GM23338 (cell line): ENCODE results near the gene CACNA2D3. TPM values are rescaled to one million over a fixed set of nuclear protein-coding genes. Genes with fewer than 3 reads are reported as not detected.

ENCODE experiments used
- ATAC-seq: fragments of 200-7000 bp; cut with Tn5 transposase; 3 replicates; pipeline ENCODE4 v1.9.1; 2020
- DNase-seq: peaks from one replicate; pipeline ENCODE4 v3.0.0-alpha.2; 2015; ENCODE audit warnings: low spot score
- H2AFZ ChIP-seq: fragments of 200-600 bp; sonication (generic); 2 replicates; pipeline ENCODE4 v1.8.0; 2016; ENCODE audit warnings: antibody characterized with exemption, mild to moderate bottlenecking, moderate library complexity
- H3F3A ChIP-seq: fragments of 200-600 bp; sonication (generic); replicated peaks from 2 replicates; pipeline ENCODE4 v1.8.0; 2017; ENCODE audit warnings: antibody characterized with exemption, mixed run types, low read depth
- H3K27ac ChIP-seq: fragments of 200-600 bp; sonication (generic); 2 replicates; pipeline ENCODE4 v1.6.1; 2016; ENCODE audit warnings: low read depth
- H3K27me3 ChIP-seq: fragments of 200-600 bp; sonication (generic); 2 replicates; pipeline ENCODE4 v1.8.0; 2016; ENCODE audit warnings: mild to moderate bottlenecking, mixed run types, moderate library complexity; ENCODE audit not compliant: insufficient read depth
- H3K36me3 ChIP-seq: fragments of 200-600 bp; sonication (generic); 2 replicates; pipeline ENCODE4 v1.8.0; 2016; ENCODE audit warnings: mild to moderate bottlenecking; ENCODE audit not compliant: insufficient read depth
- H3K4me1 ChIP-seq: fragments of 200-600 bp; sonication (generic); 2 replicates; pipeline ENCODE4 v1.8.0; 2016; ENCODE audit warnings: mild to moderate bottlenecking, moderate library complexity; ENCODE audit not compliant: insufficient read depth
- H3K4me2 ChIP-seq: fragments of 200-600 bp; sonication (generic); 2 replicates; pipeline ENCODE4 v1.7.1; 2017; ENCODE audit warnings: mixed run types
- H3K4me3 ChIP-seq: fragments of 200-600 bp; sonication (generic); 2 replicates; pipeline ENCODE4 v1.6.1; 2016; ENCODE audit warnings: mixed run types
- H3K79me2 ChIP-seq: fragments of 200-600 bp; sonication (generic); replicated peaks from 2 replicates; pipeline ENCODE4 v1.8.0; 2017; ENCODE audit warnings: mild to moderate bottlenecking; ENCODE audit not compliant: insufficient read depth
- H3K9me2 ChIP-seq: fragments of 200-600 bp; sonication (generic); 2 replicates; pipeline ENCODE4 v1.8.0; 2017; ENCODE audit not compliant: insufficient read depth
- H4K20me1 ChIP-seq: fragments of 200-600 bp; sonication (generic); replicated peaks from 2 replicates; pipeline ENCODE4 v1.8.0; 2017; ENCODE audit warnings: mild to moderate bottlenecking; ENCODE audit not compliant: insufficient read depth
- H3K27ac Mint-ChIP-seq: 2 replicates; pipeline ENCODE4 v1.8.0; 2020; ENCODE audit warnings: inconsistent platforms, mild to moderate bottlenecking, moderate library complexity, mixed read lengths
- H3K27me3 Mint-ChIP-seq: 3 replicates; pipeline ENCODE4 v1.8.0; 2022; ENCODE audit warnings: low read depth, mild to moderate bottlenecking, moderate library complexity, mixed read lengths, inconsistent platforms; ENCODE audit not compliant: insufficient read depth, poor library complexity
- H3K36me3 Mint-ChIP-seq: 3 replicates; pipeline ENCODE4 v1.8.0; 2021; ENCODE audit warnings: low read depth, mild to moderate bottlenecking, inconsistent platforms, moderate library complexity, mixed read lengths
- H3K4me1 Mint-ChIP-seq: 3 replicates; pipeline ENCODE4 v1.8.0; 2020; ENCODE audit warnings: mild to moderate bottlenecking, inconsistent platforms, mixed read lengths
- H3K4me3 Mint-ChIP-seq: 3 replicates; pipeline ENCODE4 v1.8.0; 2021; ENCODE audit warnings: moderate library complexity, mild to moderate bottlenecking, inconsistent platforms, mixed read lengths
- H3K9me3 Mint-ChIP-seq: 3 replicates; pipeline ENCODE4 v1.8.0; 2020; ENCODE audit warnings: moderate library complexity, mild to moderate bottlenecking, inconsistent platforms, mixed read lengths
- CTCF ChIP-seq, 2 experiments: fragments of 200-600 bp in 1 of 2; sonication (generic) in 1 of 2; conservative IDR thresholded peaks; 2 replicates each; pipeline versions ENCODE4 v1.5.1 to v1.6.1; 2016 to 2017; ENCODE audit warnings: antibody characterized with exemption in 2 of 2, low read depth in 2 of 2, mild to moderate bottlenecking in 2 of 2, moderate library complexity in 1 of 2
- EZH2 ChIP-seq: fragments of 200-600 bp; sonication (generic); IDR thresholded peaks from one replicate; pipeline ENCODE4 v1.8.0; 2017; ENCODE audit warnings: antibody characterized with exemption, mild to moderate bottlenecking, low read depth; ENCODE audit not compliant: unreplicated experiment
- EZH2phosphoT487 ChIP-seq: fragments of 200-600 bp; sonication (generic); IDR thresholded peaks from one replicate; pipeline ENCODE4 v1.8.1; 2018; ENCODE audit warnings: antibody characterized with exemption; ENCODE audit not compliant: unreplicated experiment
- NANOG ChIP-seq: IDR thresholded peaks from 2 replicates; pipeline ENCODE4 v1.6.1; 2016; ENCODE audit warnings: antibody characterized with exemption, borderline replicate concordance
- STAT1 ChIP-seq: IDR thresholded peaks from one replicate; pipeline ENCODE4 v1.6.1; 2016; ENCODE audit warnings: antibody characterized with exemption; ENCODE audit not compliant: unreplicated experiment
- ZNF114 ChIP-seq: fragments of 250-450 bp; sonication (Bioruptor Pico); IDR thresholded peaks from 2 replicates; pipeline ENCODE4 v1.5.0; 2020; ENCODE audit warnings: mild to moderate bottlenecking, moderate library complexity
- ZNF462 ChIP-seq: fragments of 250-450 bp; sonication (Bioruptor Pico); IDR thresholded peaks from 2 replicates; pipeline ENCODE4 v1.5.0; 2020; ENCODE audit warnings: mild to moderate bottlenecking, moderate library complexity
- polyA plus RNA-seq: library from polyadenylated mRNA; unstranded; fragments of >200 nt; fragmentation: Nextera tagmentation; extraction: Ambion mirVana; gene quantifications from 2 replicates; pipeline ENCODE4 v1.2.1, GENCODE V29; 2016
- total RNA-seq: library from RNA; depleted of rRNA; stranded (reverse); fragments of >200 nt; shearing (Covaris generic); gene quantifications from 2 replicates; pipeline ENCODE4 v1.2.3, GENCODE V29; 2014

CACNA2D3 gene
- total and polyA plus RNA-seq, 2 experiments from 2014 or later = 2.2 to 2.3 TPM

- no peak for TF ChIP-seq ZNF462 (CRISPR knock-in tag)
- no peak for TF ChIP-seq EZH2
These were observed 371.9 kb downstream of the CACNA2D3 start (continued) for GRCh38 chr3:54494209-54494608.

- DNase-seq (no peak), ATAC-seq (no peak)
- Mint-ChIP-seq H3K27ac (no peak overlapping the region), H3K4me1 (no peaks in the 10 kb centered on the region), H3K27me3 (peaks cover 6% of the 10 kb centered on the region), H3K4me3 (no peak overlapping the region), H3K9me3 (no peaks in the 10 kb centered on the region; the same call in 2 of the 3 replicates), H3K36me3 (no peaks in the 10 kb centered on the region)
- no peaks in the 10 kb centered on the region for H3F3A ChIP-seq
- H3K27me3 ChIP-seq = no peaks in the 10 kb centered on the region
- no peak overlapping the region for H3K4me3 ChIP-seq
- no peak overlapping the region for H3K4me2 ChIP-seq
- no peak overlapping the region for H2AFZ ChIP-seq
- no peaks in the 10 kb centered on the region for H4K20me1 ChIP-seq
- no peaks in the 10 kb centered on the region for H3K79me2 ChIP-seq
- H3K36me3 ChIP-seq = no peaks in the 10 kb centered on the region
- peaks cover 5% of the 10 kb centered on the region; the same call in 1 of the 2 replicates for H3K9me2 ChIP-seq
- no peaks in the 10 kb centered on the region for H3K4me1 ChIP-seq
- no peak overlapping the region for H3K27ac ChIP-seq
- no peak for TF ChIP-seq CTCF (conservative IDR thresholded peaks at IDR 0.05; ENCODE audit: low read depth in 2 of 2)
- TF ChIP-seq ZNF114 (CRISPR knock-in tag) = no peak
- TF ChIP-seq ZNF462 (CRISPR knock-in tag) = no peak
- no peak for TF ChIP-seq NANOG
- no peak for TF ChIP-seq STAT1
- no peak for TF ChIP-seq EZH2phosphoT487
These were observed 384.3 kb downstream of the CACNA2D3 start for GRCh38 chr3:54506603-54507002.
